Aorta (tissue), 5 donors: Measurements from ENCODE around the gene PORCN. TPM values are rescaled to one million over a fixed set of nuclear protein-coding genes. Genes with fewer than 3 reads are reported as not detected.
"Not testable (repeated sequence)": the region's sequence is repeated elsewhere in the genome, so short reads cannot be mapped to it uniquely, and the experiment has no call there.

Experiments used
- ATAC-seq: fragments of 200-7000 bp; cut with Tn5 transposase; one replicate; pipeline ENCODE4 v1.9.1; 2022; ENCODE audit warnings: moderate library complexity; ENCODE audit not compliant: low FRiP score
- DNase-seq, 2 donors: peaks; one replicate each; pipeline ENCODE4 v3.0.0-alpha.2; 2020
- H3K27ac ChIP-seq, 2 donors: one replicate each; pipeline ENCODE4 v1.5.1; 2013; ENCODE audit warnings: low read length in 2 of 2, mild to moderate bottlenecking in 2 of 2, moderate library complexity in 2 of 2, control low read depth in 1 of 2, inconsistent platforms in 1 of 2, low read depth in 1 of 2
- H3K27me3 ChIP-seq, 2 donors: one replicate each; pipeline ENCODE4 v1.6.1; 2013; ENCODE audit warnings: control low read depth in 1 of 2, low read length in 1 of 2, mild to moderate bottlenecking in 1 of 2, moderate library complexity in 1 of 2; ENCODE audit not compliant: insufficient read depth in 2 of 2, control insufficient read depth in 1 of 2
- H3K36me3 ChIP-seq, 2 donors: one replicate each; pipeline ENCODE4 v1.6.1; 2013; ENCODE audit warnings: control low read depth in 1 of 2, low read length in 1 of 2, mild to moderate bottlenecking in 1 of 2; ENCODE audit not compliant: insufficient read depth in 2 of 2, control insufficient read depth in 1 of 2
- H3K4me1 ChIP-seq, 2 donors: one replicate each; pipeline ENCODE4 v1.6.1; 2013; ENCODE audit warnings: low read length in 2 of 2, control low read depth in 1 of 2, mild to moderate bottlenecking in 1 of 2, moderate library complexity in 1 of 2; ENCODE audit not compliant: insufficient read depth in 2 of 2, control insufficient read depth in 1 of 2
- H3K4me3 ChIP-seq, 2 donors: one replicate each; pipeline ENCODE4 v1.5.1; 2013; ENCODE audit warnings: low read length in 2 of 2, control low read depth in 1 of 2, mild to moderate bottlenecking in 1 of 2
- H3K9me3 ChIP-seq: one replicate; pipeline ENCODE4 v1.6.1; 2013; ENCODE audit warnings: mild to moderate bottlenecking, low read length; ENCODE audit not compliant: control insufficient read depth
- WGBS, 2 donors: extraction: QIAGEN DNeasy Blood & Tissue Kit; methylation state at CpG; one replicate each; pipeline ENCODE4 v1.1.7; 2013; 5-methylcytosine and 5-hydroxymethylcytosine counted together
- intact Hi-C, 2 donors: fragments of 100-400 bp; cut with DNase I; formaldehyde crosslinking; loops; one replicate each; pipeline versions ENCODE4 v1.14.2 to v1.15.0; 2022
- polyA plus RNA-seq, 2 donors: library from polyadenylated mRNA; stranded (reverse); fragments of 200-250 nt; gene quantifications; one replicate each; pipeline ENCODE4 v1.2.3, GENCODE V29; 2013
- total RNA-seq, 2 donors: library from RNA; stranded (reverse); fragmentation: NEBNext Ultra II Directional; extraction: Animal tissue kit (Norgen Biotek cat#: 25700); gene quantifications; one replicate each; pipeline ENCODE4 v1.2.1, GENCODE V29; 2021
- donor health status: healthy with polysubstance abuse.
- donor health status: Bipolar disorder and iron deficiency.
- donor health status: DM: no; HTN: no; CAD: no.
- donor health status: DM: no; HTN: no; CAD: no.
- donor health status: DM: yes; HTN: yes; CAD: no.

Gene PORCN
- total and polyA plus RNA-seq, 4 donors, result 4.5 to 18.7 (median 11.1) TPM

- intact Hi-C loops, result no loop called here
- ATAC-seq, result no peak
- no peaks in the 10 kb centered on the region for H3K4me1 ChIP-seq
- no peak overlapping the region for H3K27ac ChIP-seq
- no peaks in the 10 kb centered on the region for H3K9me3 ChIP-seq
- H3K27me3 ChIP-seq, result no peaks in the 10 kb centered on the region
- H3K36me3 ChIP-seq, result no peaks in the 10 kb centered on the region
- WGBS, 2 donors, result 86 to 92% methylated on average over 2 of the region's 2 CpGs
- no peak for DNase-seq
- no peak overlapping the region for H3K4me3 ChIP-seq
These were observed 11.7 kb downstream of the PORCN start for GRCh38 chrX:48520455-48520854.

- Histone ChIP-seq H3K27me3 (no peaks in the 10 kb centered on the region), H3K36me3 (no peaks in the 10 kb centered on the region), H3K27ac (no peak overlapping the region), H3K9me3 (no peaks in the 10 kb centered on the region), H3K4me3 (no peak overlapping the region), H3K4me1 (no peaks in the 10 kb centered on the region)
- no peak for DNase-seq
- WGBS, 2 donors, result 39 to 52% methylated on average over 2 of the region's 2 CpGs
- intact Hi-C loops, result no loop called here
- no peak for ATAC-seq
These were observed 12.2 kb downstream of the PORCN start for GRCh38 chrX:48520976-48521352.

DNA sequence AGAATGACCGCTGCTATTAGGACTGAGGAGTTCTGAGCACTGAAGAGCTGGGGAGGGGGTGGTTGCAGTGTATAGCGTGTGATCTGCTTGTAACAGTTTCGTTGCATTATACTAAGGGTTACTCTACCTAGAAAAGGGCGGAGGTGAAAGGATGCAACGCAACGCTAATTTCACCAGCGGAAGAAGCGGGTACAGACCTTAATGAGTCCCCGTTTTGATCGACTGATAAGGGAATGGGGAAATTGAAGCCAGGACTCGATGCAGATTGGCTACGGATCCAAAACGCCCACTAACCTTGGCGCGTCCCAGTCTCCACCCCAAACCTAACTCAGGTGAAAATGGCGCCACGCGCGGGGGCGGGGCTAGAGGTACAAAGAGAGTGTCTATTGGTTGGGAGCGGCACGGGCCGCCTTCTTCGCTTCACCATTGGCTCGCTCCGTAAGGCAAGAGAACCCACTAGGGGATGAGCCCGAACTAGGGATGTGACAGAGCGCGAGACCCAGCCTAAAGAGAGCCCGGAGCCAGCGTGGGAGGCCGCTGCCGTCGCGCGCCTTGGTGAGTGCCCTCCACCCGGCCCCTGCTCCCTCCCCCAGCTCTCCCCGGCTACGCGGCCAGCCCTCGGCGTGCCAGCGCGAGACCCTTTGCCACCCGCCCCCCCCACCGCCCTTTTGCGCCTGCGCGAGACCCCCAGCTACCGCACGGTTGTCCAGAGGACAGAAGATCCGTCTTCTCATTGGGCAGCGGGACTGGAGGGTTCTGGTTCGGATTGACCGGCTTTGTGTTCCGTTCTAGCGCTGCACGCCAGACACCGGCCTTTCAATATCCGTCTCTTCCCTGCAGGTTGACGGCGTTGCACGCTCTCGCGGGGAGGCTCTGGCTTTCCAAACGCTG lies 12.8 kb downstream of the PORCN start, which contains the start of gene EBP:
Gene EBP, plus strand, starts transcription at position 456 of the 891 bp plus-strand sequence. CDS start 1,964 bp downstream, outside the sequence.
- intact Hi-C loops, result no loop called here
- Histone ChIP-seq H3K27me3 (no peaks in the 10 kb centered on the region), H3K9me3 (no peaks in the 10 kb centered on the region), H3K27ac (no peak within 1 kb of the TSS), H3K4me3 (peak within 1 kb of the TSS; percentile 37 to 66), H3K36me3 (no peaks in the 10 kb centered on the region), H3K4me1 (no peaks in the 10 kb centered on the region)
- ATAC-seq (peak; percentile 93), DNase-seq (peak; percentile 91 to 93)
- WGBS, 2 donors, result 1 to 34% methylated on average over 52 to 66 of the region's 66 CpGs

- DNase-seq (no peak), ATAC-seq (peak; percentile 5)
- Histone ChIP-seq H3K27ac (no peak overlapping the region), H3K36me3 (peaks cover 0 to 2% of the 10 kb centered on the region in 2 donors), H3K9me3 (no peaks in the 10 kb centered on the region), H3K27me3 (no peaks in the 10 kb centered on the region), H3K4me3 (peak overlapping the region in 1 of 2 donors; percentile 37), H3K4me1 (no peaks in the 10 kb centered on the region)
- 8 to 37% methylated on average over 10 of the region's 10 CpGs for WGBS, 2 donors
- intact Hi-C loops, result no loop called here
These were observed 13.5 kb downstream of the PORCN start for GRCh38 chrX:48522291-48522690.

DNA sequence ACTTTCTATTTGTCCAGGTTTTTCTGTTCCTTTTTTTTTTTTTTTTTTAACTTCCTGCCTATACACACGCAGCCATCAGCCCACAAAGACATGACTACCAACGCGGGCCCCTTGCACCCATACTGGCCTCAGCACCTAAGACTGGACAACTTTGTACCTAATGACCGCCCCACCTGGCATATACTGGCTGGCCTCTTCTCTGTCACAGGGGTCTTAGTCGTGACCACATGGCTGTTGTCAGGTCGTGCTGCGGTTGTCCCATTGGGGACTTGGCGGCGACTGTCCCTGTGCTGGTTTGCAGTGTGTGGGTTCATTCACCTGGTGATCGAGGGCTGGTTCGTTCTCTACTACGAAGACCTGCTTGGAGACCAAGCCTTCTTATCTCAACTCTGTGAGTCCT lies 14.9 kb downstream of the PORCN start:
- ATAC-seq (no peak), DNase-seq (no peak)
- 87 to 95% methylated on average over 12 of the region's 12 CpGs for WGBS, 2 donors
- no peaks in the 10 kb centered on the region for H3K9me3 ChIP-seq
- H3K36me3 ChIP-seq, result peaks cover 0 to 4% of the 10 kb centered on the region in 2 donors
- intact Hi-C loops, result no loop called here
- H3K27ac ChIP-seq, result no peak overlapping the region
- H3K27me3 ChIP-seq, result no peaks in the 10 kb centered on the region
- no peak overlapping the region for H3K4me3 ChIP-seq
- no peaks in the 10 kb centered on the region for H3K4me1 ChIP-seq

DNA sequence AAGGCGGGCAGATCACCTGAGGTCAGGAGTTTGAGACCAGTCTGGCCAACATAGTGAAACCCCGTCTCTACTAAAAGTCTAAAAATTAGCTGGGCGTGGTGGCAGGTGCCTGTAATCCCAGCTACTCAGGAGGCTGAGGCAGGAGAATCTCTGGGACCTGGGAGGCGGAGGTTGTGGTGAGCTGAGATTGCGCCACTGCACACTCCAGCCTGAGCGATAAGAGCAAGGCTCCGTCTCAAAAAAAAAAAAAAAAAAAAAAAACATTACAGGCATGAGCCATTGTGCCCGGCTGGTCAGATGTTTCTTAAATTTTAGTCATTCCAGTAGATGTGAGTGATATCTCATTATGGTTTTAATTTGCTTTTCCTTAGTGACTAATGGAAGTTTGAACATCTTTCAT lies 17.1 kb downstream of the PORCN start:
- H3K36me3 ChIP-seq, H3K4me3 ChIP-seq, H3K9me3 ChIP-seq, ATAC-seq, DNase-seq, H3K27me3 ChIP-seq, H3K27ac ChIP-seq, H3K4me1 ChIP-seq, intact Hi-C loops: not testable (repeated sequence)
- WGBS, 2 donors, result 82 to 88% methylated on average over 8 of the region's 8 CpGs

DNA sequence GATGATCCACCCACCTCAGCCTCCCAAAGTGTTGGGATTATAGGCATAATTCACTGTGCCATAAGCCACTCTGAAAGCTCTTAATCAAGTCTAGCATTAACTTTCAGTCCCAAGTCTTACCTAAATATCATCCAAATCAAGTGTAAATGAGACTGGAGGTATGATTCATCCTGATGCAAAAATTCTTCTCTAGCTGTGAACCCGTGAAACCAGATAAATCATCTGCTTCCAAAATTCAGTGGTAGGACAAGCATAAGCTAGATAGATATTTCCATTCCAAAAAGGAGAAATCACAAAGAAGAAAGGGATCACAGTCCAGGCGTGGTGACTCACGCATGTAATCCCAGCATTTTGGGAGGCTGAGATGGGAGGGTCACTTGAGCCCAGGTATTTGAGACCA lies 21.9 kb downstream of the PORCN start:
- 83 to 86% methylated on average over 3 of the region's 3 CpGs for WGBS, 2 donors
- DNase-seq (no peak), ATAC-seq (no peak)
- Histone ChIP-seq H3K27ac (no peak overlapping the region), H3K4me1 (no peaks in the 10 kb centered on the region), H3K4me3 (no peak overlapping the region), H3K27me3 (no peaks in the 10 kb centered on the region), H3K36me3 (peaks cover 0 to 4% of the 10 kb centered on the region in 2 donors), H3K9me3 (no peaks in the 10 kb centered on the region)
- intact Hi-C loops, result no loop called here

DNA sequence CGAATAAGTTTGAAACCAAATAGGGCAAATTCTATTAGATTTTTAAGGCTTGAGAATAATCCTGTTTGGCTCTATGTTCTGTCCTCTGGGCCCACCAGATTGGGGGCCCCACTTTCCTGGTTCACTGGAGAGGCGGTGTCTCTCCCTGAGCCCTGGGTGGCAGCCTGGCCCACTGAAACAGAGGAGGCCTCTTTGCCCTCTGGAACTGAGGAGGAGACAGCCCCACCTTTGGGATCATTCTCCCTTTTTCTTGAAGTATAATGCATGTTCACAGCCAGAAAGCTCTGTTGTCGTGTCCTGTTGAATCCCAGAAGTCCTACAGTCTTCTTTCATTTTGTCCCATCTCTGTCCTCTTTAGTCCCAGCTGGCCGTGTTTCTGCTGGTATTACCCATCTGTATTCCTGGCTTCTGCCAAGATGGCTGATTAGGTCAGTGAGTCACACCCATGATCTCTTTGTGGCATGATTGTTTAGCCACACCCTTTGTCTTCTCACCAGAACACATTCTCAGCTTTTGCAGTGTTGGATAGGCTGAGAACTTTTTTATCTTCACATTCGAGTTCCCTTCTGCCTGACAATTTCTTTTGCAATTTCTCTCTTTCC lies 22.7 kb downstream of the PORCN start:
- intact Hi-C loops, result no loop called here
- 67 to 68% methylated on average over 5 of the region's 5 CpGs for WGBS, 2 donors
- ATAC-seq, result no peak

GRCh38 chrX:48532161-48532560 lies 23.4 kb downstream of the PORCN start:
- no peak overlapping the region for H3K27ac ChIP-seq

More for the DNA sequence above, 22.7 kb downstream of the PORCN start:
- Histone ChIP-seq H3K36me3 (peaks cover 0 to 4% of the 10 kb centered on the region in 2 donors), H3K27me3 (no peaks in the 10 kb centered on the region), H3K9me3 (no peaks in the 10 kb centered on the region), H3K4me1 (no peaks in the 10 kb centered on the region), H3K27ac (no peak overlapping the region), H3K4me3 (no peak overlapping the region)
- no peak for DNase-seq

More at GRCh38 chrX:48532161-48532560, 23.4 kb downstream of the PORCN start:
- Histone ChIP-seq H3K36me3 (peaks cover 0 to 3% of the 10 kb centered on the region in 2 donors), H3K4me1 (no peaks in the 10 kb centered on the region), H3K27me3 (no peaks in the 10 kb centered on the region), H3K9me3 (no peaks in the 10 kb centered on the region), H3K4me3 (no peak overlapping the region)
- 81 to 82% methylated on average over 1 of the region's 1 CpG for WGBS, 2 donors
- ATAC-seq (no peak), DNase-seq (no peak)
- intact Hi-C loops, result no loop called here
